Neural cell (in vitro differentiated cells): ENCODE results near the gene EPHX1. TPM values are rescaled to one million over a fixed set of nuclear protein-coding genes. Genes with fewer than 3 reads are reported as not detected.

ENCODE experiments used
- H2AFZ ChIP-seq: fragments of 200-600, 300-800 bp; sonication (generic), shearing (Covaris generic); 2 replicates; pipeline ENCODE4 v1.6.0; 2014; ENCODE audit warnings: low read depth, mild to moderate bottlenecking, antibody characterized with exemption, low read length, moderate library complexity
- H3F3A ChIP-seq: fragments of 200-600 bp; shearing (Covaris generic); 2 replicates; pipeline ENCODE4 v1.6.1; 2016; ENCODE audit warnings: mild to moderate bottlenecking, moderate library complexity, mixed read lengths, antibody characterized with exemption, low read length; ENCODE audit not compliant: insufficient read depth, poor library complexity, severe bottlenecking
- H3K27ac ChIP-seq: fragments of 200-600, 300-800 bp; sonication (generic), shearing (Covaris generic); 2 replicates; pipeline ENCODE4 v1.5.1; 2014; ENCODE audit warnings: mild to moderate bottlenecking, low read length, moderate library complexity
- H3K27me3 ChIP-seq: fragments of 300-800, 200-600 bp; sonication (generic), shearing (Covaris generic); 2 replicates; pipeline ENCODE4 v1.6.0; 2014; ENCODE audit warnings: mild to moderate bottlenecking, low read depth, low read length, moderate library complexity; ENCODE audit not compliant: insufficient read depth
- H3K36me3 ChIP-seq: fragments of 300-800, 200-600 bp; sonication (generic), shearing (Covaris generic); 2 replicates; pipeline ENCODE4 v1.5.1; 2014; ENCODE audit warnings: mild to moderate bottlenecking, antibody characterized with exemption, low read length, moderate library complexity; ENCODE audit not compliant: insufficient read depth
- H3K4me2 ChIP-seq: fragments of 300-800, 200-600 bp; sonication (generic), shearing (Covaris generic); 2 replicates; pipeline ENCODE4 v1.6.0; 2014; ENCODE audit warnings: mild to moderate bottlenecking, low read length
- H3K4me3 ChIP-seq: fragments of 300-800, 200-600 bp; sonication (generic), shearing (Covaris generic); 2 replicates; pipeline ENCODE4 v1.5.1; 2014; ENCODE audit warnings: mild to moderate bottlenecking, low read length, moderate library complexity
- H3K79me2 ChIP-seq: fragments of 200-600 bp; shearing (Covaris generic); replicated peaks from 2 replicates; pipeline ENCODE4 v1.6.0; 2014; ENCODE audit warnings: mild to moderate bottlenecking, low read length, moderate library complexity; ENCODE audit not compliant: insufficient read depth
- H3K9ac ChIP-seq: fragments of 300-800, 200-600 bp; sonication (generic), shearing (Covaris generic); 2 replicates; pipeline ENCODE4 v1.6.1; 2016; ENCODE audit warnings: mild to moderate bottlenecking, low read length, mixed read lengths
- H3K9me2 ChIP-seq: fragments of 200-600 bp; shearing (Covaris generic); 2 replicates; pipeline ENCODE4 v1.6.1; 2016; ENCODE audit warnings: mild to moderate bottlenecking, low read length, mixed read lengths; ENCODE audit not compliant: insufficient read depth
- H3K9me3 ChIP-seq: fragments of 200-600, 300-800 bp; sonication (generic), shearing (Covaris generic); 2 replicates; pipeline ENCODE4 v1.6.1; 2016; ENCODE audit warnings: mild to moderate bottlenecking, mixed run types, low read length, moderate library complexity, mixed read lengths
- H4K20me1 ChIP-seq: fragments of 200-600 bp; shearing (Covaris generic); 2 replicates; pipeline ENCODE4 v1.6.1; 2016; ENCODE audit warnings: mild to moderate bottlenecking, mixed run types; ENCODE audit not compliant: insufficient read depth
- EP300 ChIP-seq: fragments of 450-650 bp; conservative IDR thresholded peaks from 2 replicates; pipeline ENCODE4 v1.6.1; 2014; ENCODE audit warnings: antibody characterized with exemption, mild to moderate bottlenecking, moderate library complexity; ENCODE audit not compliant: poor library complexity, severe bottlenecking
- EZH2 ChIP-seq: fragments of 200-600, 300-800 bp; shearing (Covaris generic), sonication (generic); IDR thresholded peaks from 2 replicates; pipeline ENCODE4 v1.6.1; 2014; ENCODE audit warnings: antibody characterized with exemption, low read length, borderline replicate concordance, mild to moderate bottlenecking; ENCODE audit not compliant: insufficient read depth, poor library complexity, severe bottlenecking
- MXI1 ChIP-seq: fragments of 450-650 bp; conservative IDR thresholded peaks from 2 replicates; pipeline ENCODE4 v1.6.1; 2014; ENCODE audit warnings: antibody characterized with exemption, mild to moderate bottlenecking; ENCODE audit not compliant: poor library complexity, severe bottlenecking
- POLR2AphosphoS5 ChIP-seq: IDR thresholded peaks from 2 replicates; pipeline ENCODE4 v1.6.1; 2012
- RAD21 ChIP-seq: fragments of 450-650 bp; conservative IDR thresholded peaks from 2 replicates; pipeline ENCODE4 v1.6.1; 2014; ENCODE audit warnings: antibody characterized with exemption, mild to moderate bottlenecking, moderate library complexity
- SMC3 ChIP-seq: fragments of 450-650 bp; conservative IDR thresholded peaks from 2 replicates; pipeline ENCODE4 v1.6.1; 2014; ENCODE audit warnings: antibody characterized with exemption, mild to moderate bottlenecking, moderate library complexity; ENCODE audit not compliant: poor library complexity
- TAF1 ChIP-seq: IDR thresholded peaks from 2 replicates; pipeline ENCODE4 v1.6.1; 2012; ENCODE audit warnings: low read depth
- polyA plus RNA-seq: library from polyadenylated mRNA; depleted of rRNA; stranded (reverse); fragments of >200 nt; gene quantifications from 2 replicates; pipeline ENCODE4 v1.2.3, GENCODE V29; 2014
- TF ChIP-seq, protein P1 (sequence below): IDR thresholded peaks from 2 replicates; pipeline ENCODE4 v1.6.1; 2012; ENCODE audit warnings: borderline replicate concordance
- TF ChIP-seq, protein P2 (sequence below): fragments of 450-650 bp; IDR thresholded peaks from 2 replicates; pipeline ENCODE4 v1.5.1; 2014; ENCODE audit warnings: antibody characterized with exemption, mild to moderate bottlenecking, moderate library complexity; ENCODE audit not compliant: poor library complexity, severe bottlenecking

Gene EPHX1
- polyA plus RNA-seq, 1 donor from 2014 or later, result 8.7 TPM

DNA sequence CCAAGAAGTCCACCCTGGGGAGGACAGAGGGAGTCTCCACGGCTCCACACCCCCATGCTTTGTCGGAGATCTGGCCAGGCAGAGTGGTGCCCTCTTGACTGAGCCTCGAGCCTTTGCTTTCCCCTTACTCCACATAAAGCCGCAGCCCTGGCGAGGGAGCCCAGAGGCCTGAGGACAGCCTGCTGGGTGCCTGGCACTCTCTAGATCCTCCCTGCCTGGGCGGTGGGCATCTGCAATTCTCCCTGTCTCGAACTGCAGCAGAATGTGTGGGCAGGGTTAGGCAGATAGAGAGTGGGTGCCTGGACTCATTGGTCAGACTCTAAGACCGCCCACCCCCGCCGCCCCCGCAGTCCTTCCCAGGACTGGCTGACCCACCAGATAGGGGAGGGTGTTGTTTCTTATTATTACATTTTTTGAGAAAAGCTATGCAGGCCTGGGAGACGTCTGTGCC, 13.9 kb downstream of the EPHX1 start:
- Histone ChIP-seq H3K27ac (no peak overlapping the region), H3K27me3 (no peaks in the 10 kb centered on the region), H3K9me3 (no peaks in the 10 kb centered on the region), H2AFZ (no peak overlapping the region), H3K79me2 (no peaks in the 10 kb centered on the region), H3K36me3 (no peaks in the 10 kb centered on the region), H3K9me2 (no peaks in the 10 kb centered on the region), H3K9ac (no peak overlapping the region), H3K4me3 (no peak overlapping the region), H4K20me1 (no peaks in the 10 kb centered on the region), H3K4me2 (no peak overlapping the region), H3F3A (no peaks in the 10 kb centered on the region)
- TF ChIP-seq POLR2AphosphoS5 (no peak), EP300 (no peak), RAD21 (no peak), EZH2 (no peak), MXI1 (no peak)

DNA sequence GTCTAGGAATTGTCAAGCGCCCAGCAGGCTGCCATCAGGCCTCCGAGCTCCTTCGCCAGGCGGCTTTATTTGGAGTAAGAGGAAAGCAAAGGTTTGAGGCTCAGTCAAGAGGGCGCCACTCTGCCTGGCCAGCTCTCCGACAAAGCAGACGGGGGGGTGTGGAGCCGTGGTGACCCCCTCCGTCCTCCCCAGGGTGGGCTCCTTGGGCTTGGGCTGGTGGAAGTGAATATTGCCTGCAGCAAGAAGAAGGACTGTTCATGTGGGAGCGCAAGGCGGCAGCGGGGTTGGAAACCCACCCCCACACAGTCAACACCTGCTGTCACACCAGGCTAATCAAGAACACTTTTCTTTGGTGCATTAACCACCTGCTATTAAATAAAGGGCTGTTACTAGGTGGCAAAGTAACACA, 14.6 kb downstream of the EPHX1 start:
- Histone ChIP-seq H3K9ac (no peak overlapping the region), H2AFZ (no peak overlapping the region), H3K4me3 (peak overlapping the region; percentile 25), H4K20me1 (no peaks in the 10 kb centered on the region), H3K9me2 (no peaks in the 10 kb centered on the region), H3K4me2 (no peak overlapping the region), H3K27me3 (no peaks in the 10 kb centered on the region), H3K27ac (no peak overlapping the region), H3K9me3 (no peaks in the 10 kb centered on the region), H3K79me2 (no peaks in the 10 kb centered on the region), H3F3A (no peaks in the 10 kb centered on the region), H3K36me3 (no peaks in the 10 kb centered on the region)
- TF ChIP-seq EZH2 (no peak), TAF1 (no peak)

DNA sequence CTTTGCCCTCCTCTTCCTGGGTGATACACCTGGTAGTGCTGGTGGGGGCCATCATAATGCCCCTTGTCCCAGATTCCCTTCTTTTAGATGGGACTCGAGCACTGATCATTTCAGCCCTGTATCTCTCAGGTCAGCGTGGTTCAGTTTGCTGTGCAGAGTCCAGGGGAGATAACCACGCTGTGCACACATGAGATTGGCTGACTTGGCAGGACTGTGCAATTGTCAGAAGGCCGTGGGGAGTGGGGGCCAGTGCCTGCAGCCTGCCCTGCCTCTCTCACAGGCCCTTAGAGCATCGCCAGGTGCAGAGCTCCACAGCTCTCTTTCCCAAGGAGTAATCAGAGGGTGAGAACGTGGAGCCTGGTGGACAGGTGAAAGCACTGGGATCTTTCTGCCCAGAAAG, 15.2 kb downstream of the EPHX1 start:
- Histone ChIP-seq H3K9ac (no peak overlapping the region), H2AFZ (no peak overlapping the region), H4K20me1 (no peaks in the 10 kb centered on the region), H3K36me3 (no peaks in the 10 kb centered on the region), H3F3A (no peaks in the 10 kb centered on the region), H3K9me3 (no peaks in the 10 kb centered on the region), H3K27ac (no peak overlapping the region), H3K79me2 (no peaks in the 10 kb centered on the region), H3K9me2 (no peaks in the 10 kb centered on the region), H3K4me3 (peak overlapping the region; percentile 25), H3K27me3 (no peaks in the 10 kb centered on the region), H3K4me2 (no peak overlapping the region)
- TF ChIP-seq EZH2, result no peak
- TF ChIP-seq TAF1, result no peak
- TF ChIP-seq, protein P1, sequence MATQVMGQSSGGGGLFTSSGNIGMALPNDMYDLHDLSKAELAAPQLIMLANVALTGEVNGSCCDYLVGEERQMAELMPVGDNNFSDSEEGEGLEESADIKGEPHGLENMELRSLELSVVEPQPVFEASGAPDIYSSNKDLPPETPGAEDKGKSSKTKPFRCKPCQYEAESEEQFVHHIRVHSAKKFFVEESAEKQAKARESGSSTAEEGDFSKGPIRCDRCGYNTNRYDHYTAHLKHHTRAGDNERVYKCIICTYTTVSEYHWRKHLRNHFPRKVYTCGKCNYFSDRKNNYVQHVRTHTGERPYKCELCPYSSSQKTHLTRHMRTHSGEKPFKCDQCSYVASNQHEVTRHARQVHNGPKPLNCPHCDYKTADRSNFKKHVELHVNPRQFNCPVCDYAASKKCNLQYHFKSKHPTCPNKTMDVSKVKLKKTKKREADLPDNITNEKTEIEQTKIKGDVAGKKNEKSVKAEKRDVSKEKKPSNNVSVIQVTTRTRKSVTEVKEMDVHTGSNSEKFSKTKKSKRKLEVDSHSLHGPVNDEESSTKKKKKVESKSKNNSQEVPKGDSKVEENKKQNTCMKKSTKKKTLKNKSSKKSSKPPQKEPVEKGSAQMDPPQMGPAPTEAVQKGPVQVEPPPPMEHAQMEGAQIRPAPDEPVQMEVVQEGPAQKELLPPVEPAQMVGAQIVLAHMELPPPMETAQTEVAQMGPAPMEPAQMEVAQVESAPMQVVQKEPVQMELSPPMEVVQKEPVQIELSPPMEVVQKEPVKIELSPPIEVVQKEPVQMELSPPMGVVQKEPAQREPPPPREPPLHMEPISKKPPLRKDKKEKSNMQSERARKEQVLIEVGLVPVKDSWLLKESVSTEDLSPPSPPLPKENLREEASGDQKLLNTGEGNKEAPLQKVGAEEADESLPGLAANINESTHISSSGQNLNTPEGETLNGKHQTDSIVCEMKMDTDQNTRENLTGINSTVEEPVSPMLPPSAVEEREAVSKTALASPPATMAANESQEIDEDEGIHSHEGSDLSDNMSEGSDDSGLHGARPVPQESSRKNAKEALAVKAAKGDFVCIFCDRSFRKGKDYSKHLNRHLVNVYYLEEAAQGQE, result no peak
- no peak for TF ChIP-seq EP300
- no peak for TF ChIP-seq RAD21
- TF ChIP-seq POLR2AphosphoS5, result no peak
- TF ChIP-seq, protein P2, sequence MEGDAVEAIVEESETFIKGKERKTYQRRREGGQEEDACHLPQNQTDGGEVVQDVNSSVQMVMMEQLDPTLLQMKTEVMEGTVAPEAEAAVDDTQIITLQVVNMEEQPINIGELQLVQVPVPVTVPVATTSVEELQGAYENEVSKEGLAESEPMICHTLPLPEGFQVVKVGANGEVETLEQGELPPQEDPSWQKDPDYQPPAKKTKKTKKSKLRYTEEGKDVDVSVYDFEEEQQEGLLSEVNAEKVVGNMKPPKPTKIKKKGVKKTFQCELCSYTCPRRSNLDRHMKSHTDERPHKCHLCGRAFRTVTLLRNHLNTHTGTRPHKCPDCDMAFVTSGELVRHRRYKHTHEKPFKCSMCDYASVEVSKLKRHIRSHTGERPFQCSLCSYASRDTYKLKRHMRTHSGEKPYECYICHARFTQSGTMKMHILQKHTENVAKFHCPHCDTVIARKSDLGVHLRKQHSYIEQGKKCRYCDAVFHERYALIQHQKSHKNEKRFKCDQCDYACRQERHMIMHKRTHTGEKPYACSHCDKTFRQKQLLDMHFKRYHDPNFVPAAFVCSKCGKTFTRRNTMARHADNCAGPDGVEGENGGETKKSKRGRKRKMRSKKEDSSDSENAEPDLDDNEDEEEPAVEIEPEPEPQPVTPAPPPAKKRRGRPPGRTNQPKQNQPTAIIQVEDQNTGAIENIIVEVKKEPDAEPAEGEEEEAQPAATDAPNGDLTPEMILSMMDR, result no peak
- no peak for TF ChIP-seq SMC3
- TF ChIP-seq MXI1, result no peak
